ENCODE measurements around the gene BCKDK.

GRCh38 chr16:31108794-31109558, 790 bp downstream of the BCKDK start:
- TF ChIP-seq ZNF20 (CRISPR knock-in tag; IDR thresholded peaks at IDR 0.05) (no peak), CTCF (CRISPR knock-in tag; IDR thresholded peaks at IDR 0.05) (no peak), POLR2A (IDR thresholded peaks at IDR 0.05; ENCODE audit: insufficient read depth in 1 of 2, low read depth in 2 of 2, low read length in 2 of 2) (no peak)
